Urothelium cell line (cell line): Measurements from ENCODE around the gene PRICKLE1.

Experiments used
- DNase-seq: peaks from one replicate; pipeline ENCODE4 v3.0.0; 2011; ENCODE audit warnings: low spot score, mixed read lengths
- FAIRE-seq: peaks from 2 replicates; lab custom pipeline; 2011; peaks lifted over from hg19 to GRCh38; lab: Jason Lieb, UNC

The PRICKLE1 gene

DNA sequence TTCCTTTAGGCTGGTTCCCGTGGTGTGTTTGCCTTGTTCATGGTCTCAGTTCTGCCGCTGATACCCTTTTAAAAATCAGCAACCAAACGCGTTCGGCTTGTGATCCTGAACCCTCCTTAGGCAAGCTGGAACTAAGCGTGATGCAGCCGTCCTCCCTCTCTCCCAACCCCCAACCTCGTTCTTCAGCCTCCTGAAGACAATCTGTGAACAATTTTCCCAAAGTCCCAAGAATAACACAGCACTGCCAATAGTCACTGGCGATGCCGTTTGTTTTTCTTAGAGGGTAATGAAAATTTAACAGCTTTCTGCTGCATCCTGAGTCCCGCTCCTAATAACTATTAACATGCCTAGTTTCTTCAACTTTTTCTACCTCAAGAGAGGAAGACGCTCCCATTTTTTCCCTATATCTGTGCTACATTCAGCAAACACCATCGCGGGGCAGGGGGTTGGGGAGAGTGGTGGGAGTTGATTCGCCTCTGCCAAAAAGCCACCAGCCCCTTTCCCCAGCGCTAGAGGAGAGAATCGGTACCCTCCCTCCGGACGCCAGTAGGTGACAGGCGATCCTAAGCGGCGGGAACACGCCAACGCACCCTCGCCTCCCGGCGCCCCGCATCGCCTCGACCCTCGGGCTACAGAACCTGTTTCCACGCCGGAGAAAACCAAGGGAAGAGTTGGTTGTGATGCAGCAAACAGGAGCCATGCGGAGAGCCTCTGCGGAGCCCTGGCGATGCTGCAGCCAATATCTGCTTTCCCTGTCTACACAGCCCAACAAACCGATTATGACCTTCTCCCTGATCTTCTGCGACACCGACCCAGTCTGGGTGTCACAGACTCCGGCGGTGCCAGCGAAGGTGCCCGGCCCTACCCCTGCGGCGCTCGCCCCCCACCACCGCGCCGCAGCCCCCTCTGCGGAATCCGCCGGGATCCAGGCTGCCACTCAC lies 752 bp downstream of the PRICKLE1 start:
- FAIRE-seq (no peak), DNase-seq (peak; percentile 52)

- FAIRE-seq (no peak), DNase-seq (no peak)
Measured at GRCh38 chr12:42587601-42588523, 1.7 kb downstream of the PRICKLE1 start.

GRCh38 chr12:42586268-42586667 lies 3.3 kb downstream of the PRICKLE1 start:
- DNase-seq (no peak), FAIRE-seq (no peak)

- DNase-seq: no peak
- no peak for FAIRE-seq
Measured at GRCh38 chr12:42585841-42586216, 3.7 kb downstream of the PRICKLE1 start.

DNA sequence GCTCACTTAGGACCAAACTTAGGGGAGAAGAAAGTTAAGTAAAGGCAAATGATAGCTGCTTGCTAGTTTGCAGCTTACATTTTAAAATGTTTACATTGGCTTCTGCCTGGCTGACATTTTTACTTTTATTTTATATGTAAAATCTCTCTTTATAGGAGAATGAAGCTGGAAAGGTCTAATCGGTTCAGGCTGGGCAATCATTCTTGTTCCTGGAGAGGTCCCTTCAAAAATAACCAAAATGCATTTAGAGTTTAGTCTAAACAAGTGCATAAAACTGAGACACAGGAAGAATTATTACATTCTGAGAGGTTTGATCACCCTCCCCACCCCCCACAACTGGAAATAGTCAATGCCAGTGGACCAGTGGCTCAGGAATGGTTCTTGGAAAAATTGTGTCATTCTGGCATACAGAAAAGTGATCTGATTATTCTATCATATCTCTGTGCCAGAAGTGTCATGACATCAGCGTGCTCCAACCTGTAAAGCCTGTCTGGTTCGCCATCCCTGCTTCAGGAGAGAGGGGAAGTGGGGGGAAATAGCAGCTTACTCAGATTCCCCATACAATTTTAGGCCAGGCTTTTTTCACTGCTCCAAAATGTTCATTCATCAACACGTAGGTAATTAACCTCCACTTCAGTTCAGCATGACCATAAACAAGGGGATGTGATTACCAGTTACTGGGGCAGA lies 4.2 kb downstream of the PRICKLE1 start:
- FAIRE-seq (no peak), DNase-seq (no peak)

- FAIRE-seq: no peak
- no peak for DNase-seq
Measured at GRCh38 chr12:42584651-42585111, 4.9 kb downstream of the PRICKLE1 start.

- no peak for DNase-seq
- FAIRE-seq: no peak
Measured at GRCh38 chr12:42583016-42583415, 6.5 kb downstream of the PRICKLE1 start.

GRCh38 chr12:42582498-42582897 lies 7.0 kb downstream of the PRICKLE1 start:
- no peak for DNase-seq
- no peak for FAIRE-seq

DNA sequence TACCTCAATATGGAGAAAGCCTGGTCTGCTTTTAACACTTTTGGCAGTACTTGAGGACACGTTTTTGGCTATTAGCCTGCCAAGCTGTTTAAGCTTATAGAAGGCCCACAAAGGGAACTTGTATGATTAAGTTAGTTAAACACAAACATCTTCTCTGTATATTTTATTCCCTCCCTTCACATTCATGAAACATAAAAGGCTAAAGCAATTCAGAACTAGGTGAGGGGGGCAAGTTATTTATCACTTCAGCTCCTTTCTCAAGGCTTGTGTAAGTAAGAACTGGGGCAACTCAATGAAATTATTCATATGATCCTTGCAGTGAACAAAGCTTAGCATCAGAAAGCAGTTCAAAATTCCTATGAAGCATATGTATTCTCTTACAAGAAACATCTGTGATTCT lies 7.5 kb downstream of the PRICKLE1 start:
- FAIRE-seq (no peak), DNase-seq (no peak)

DNA sequence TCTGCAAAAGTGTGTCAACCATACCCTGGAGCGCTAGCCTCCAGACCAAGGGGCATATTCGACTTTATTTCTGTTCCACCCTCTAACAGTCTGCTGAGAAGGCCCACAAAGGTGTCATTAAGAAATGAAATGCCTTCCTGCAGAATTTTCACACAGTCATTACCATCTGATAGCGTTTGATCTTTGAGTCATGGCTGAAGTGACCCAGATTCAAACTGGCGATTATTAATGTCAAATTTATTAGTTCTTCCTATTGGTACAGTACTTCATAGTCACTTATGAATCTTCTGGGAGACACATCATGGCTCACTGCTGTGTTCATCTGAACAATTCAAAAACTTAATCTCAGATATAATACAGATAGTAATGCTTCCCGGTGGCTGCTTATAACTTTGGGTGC lies 13.2 kb downstream of the PRICKLE1 start:
- FAIRE-seq: no peak
- no peak for DNase-seq

DNA sequence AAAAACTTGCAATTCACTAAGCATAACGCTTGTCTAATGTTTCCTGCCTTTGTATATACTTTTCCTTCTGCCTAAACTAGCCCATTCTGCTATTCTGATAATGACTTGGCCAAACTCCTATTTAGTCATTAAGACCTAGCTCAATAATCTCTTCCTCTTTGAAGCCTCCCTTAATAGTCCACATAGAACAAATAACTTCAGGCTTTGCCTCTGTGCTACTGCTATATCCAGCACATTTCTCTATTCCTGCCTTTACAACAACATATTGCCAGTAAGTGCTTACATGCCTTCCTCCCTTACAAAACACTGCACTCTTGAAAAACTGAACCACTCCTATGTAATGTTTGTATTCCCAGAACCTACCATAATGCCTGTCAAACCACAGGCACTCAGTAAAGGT lies 13.8 kb downstream of the PRICKLE1 start:
- FAIRE-seq (no peak), DNase-seq (no peak)

- FAIRE-seq: no peak
- no peak for DNase-seq
Measured at GRCh38 chr12:42574851-42575266, 14.7 kb downstream of the PRICKLE1 start.

DNA sequence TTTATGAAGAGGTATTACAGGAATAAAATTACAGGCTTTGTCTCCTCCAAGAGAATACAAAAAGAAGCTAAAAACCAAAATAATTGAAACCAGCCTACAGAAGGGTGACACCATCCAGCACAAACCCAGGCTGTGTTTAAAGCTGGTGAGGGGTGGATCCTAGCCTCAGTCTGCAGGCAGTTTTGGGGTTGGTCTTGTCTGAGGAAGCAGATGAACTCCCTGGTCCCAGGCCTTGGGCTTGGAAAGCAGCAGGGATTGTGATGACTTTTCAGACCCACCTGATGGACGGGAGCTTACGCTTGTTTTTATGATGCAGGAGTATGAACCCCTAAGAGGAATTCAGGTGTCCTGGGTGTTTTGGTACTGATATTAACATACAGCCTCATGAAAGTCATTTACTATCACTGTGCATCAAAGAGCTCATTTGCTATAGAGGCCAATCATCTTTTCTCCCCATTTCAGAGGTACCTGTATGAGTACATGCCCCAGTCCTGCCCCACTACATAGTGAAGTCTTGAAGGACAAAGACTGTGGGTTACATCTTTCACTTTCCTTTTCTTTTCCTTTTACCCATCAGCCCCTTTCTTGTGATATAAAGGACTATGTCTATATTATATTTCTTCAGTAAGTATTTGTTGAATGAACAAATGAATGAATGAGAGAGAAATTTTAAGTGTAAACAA lies 18.1 kb downstream of the PRICKLE1 start:
- FAIRE-seq: no peak
- DNase-seq: no peak

DNA sequence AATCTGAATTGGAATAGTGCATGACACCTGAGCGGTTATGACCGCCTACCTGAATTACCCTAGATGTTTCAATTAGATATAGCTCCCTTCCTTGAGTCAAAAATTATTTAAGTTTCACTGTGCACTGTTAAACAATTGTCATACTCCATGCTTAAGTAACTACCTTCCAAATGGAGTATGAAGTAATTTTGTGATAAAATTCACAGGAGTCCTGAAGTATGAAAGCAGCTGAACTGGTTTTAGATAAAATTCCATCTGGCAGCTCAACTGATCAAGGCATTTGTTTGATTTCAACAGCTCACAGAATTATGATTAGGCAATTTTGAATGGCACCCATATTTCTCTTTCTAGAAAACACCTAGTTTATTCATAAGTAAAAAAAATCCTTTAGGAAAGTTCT lies 19.5 kb downstream of the PRICKLE1 start:
- FAIRE-seq: no peak
- DNase-seq: no peak

- no peak for DNase-seq
- peak; percentile 50 for FAIRE-seq
Measured at GRCh38 chr12:42568952-42569915, 20.3 kb downstream of the PRICKLE1 start.

DNA sequence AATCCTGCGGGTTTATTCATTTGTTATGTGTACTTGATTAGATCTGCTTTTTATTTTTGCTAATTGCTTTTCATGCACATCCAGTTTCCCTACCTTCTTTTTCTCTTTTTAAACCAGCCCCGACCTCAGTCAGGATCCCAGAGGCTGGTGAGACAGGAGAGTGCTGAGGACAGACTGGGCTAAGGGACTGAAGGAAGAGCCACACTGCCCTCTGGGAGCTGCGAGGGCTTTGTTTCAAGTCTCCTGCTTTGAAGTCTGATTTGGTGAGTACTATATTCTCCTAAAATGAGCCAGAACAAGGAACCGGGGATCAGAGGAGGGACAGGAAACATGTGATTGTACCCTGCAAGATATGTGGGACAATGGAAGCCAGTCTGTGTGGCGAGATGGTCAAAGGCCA lies 23.9 kb downstream of the PRICKLE1 start:
- no peak for FAIRE-seq

DNA sequence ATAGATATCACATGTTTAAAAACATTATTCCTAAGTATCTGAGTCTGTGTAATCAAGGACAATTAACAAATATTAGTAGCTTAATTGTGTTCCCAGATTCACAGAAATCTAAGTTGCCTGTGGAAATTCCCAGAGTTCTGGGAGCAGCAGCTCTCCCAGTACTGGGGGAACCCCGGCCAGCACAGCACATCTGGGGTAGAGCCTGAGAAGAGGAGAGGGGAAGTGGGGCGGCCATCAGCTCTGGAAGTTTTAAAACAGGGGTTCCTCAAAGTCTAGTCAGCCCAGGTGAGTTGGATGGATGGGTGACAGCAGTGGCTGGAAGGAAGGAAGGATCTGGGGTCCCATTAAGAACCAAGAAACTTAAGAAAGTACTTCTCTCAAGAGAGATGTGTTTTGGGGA lies 24.6 kb downstream of the PRICKLE1 start:
- no peak for FAIRE-seq

More for the DNA sequence above, 23.9 kb downstream of the PRICKLE1 start:
- DNase-seq: no peak

DNA sequence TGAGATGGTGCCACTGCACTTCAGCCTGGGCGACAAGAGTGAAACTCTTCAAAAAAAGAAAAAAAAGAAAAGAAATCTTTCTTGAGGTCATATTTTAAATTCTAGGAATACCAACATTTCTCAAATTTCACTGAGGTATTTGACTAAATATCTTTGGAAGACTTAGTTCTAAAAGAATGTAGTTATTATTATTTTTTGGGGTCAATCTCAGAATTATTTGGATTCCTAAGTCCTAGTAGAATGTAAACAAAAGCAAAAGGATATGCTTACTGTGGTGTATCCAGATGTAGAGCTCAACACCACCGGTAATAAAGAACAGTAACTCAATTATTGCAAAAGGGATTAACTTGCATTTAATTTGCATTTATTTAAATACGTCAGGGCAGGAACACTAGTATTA lies 25.0 kb downstream of the PRICKLE1 start:
- DNase-seq (no peak), FAIRE-seq (no peak)

More for the DNA sequence above, 24.6 kb downstream of the PRICKLE1 start:
- no peak for DNase-seq

DNA sequence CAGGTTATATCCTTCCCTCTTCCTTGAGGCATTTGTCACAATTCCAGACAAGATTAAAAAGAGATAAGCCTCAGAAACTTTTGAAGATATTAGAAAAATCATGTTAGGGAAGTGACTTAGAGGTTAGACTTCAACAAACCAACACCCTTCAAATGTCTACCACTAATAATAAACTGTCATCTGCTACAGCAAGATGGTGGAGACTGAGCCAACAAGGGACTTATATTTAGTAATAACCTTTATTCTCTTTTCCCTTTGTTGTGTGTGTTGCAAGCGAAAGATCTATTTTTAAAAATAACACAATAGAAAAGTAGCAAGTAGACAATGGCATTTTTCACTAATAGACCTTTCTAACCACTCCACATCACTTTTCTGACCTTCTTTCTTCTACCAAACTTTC lies 28.6 kb downstream of the PRICKLE1 start:
- FAIRE-seq: no peak
- no peak for DNase-seq
